Tibial artery (tissue), 4 donors: Measurements from ENCODE around the gene INAFM1.

Experiments used
- DNase-seq, 2 donors: peaks; one replicate each; pipeline ENCODE4 v3.0.0-alpha.2; 2019
- H3K27ac ChIP-seq, 2 donors: fragments of 200-600 bp; sonication (generic) in 1 of 2; 1 replicate in 1 of 2; 2 replicates in 1 of 2; pipeline ENCODE4 v1.5.1; 2018 to 2019; ENCODE audit warnings: mild to moderate bottlenecking in 1 of 2
- H3K27me3 ChIP-seq, 2 donors: fragments of 200-600 bp; sonication (generic) in 1 of 2; one replicate each; pipeline versions ENCODE4 v1.5.1 to v1.6.0; 2016 to 2019
- H3K36me3 ChIP-seq, 3 donors: fragments of 200-600 bp; sonication (generic) in 2 of 3; one replicate each; pipeline ENCODE4 v1.5.1; 2016 to 2019; ENCODE audit warnings: mild to moderate bottlenecking in 2 of 3
- H3K4me1 ChIP-seq, 4 donors: fragments of 200-600 bp; sonication (generic) in 2 of 4; 1 replicate in 3 of 4; 2 replicates in 1 of 4; pipeline ENCODE4 v1.5.1; 2016 to 2019
- H3K4me3 ChIP-seq, 2 donors: fragments of 200-600 bp; sonication (generic) in 1 of 2; 1 replicate in 1 of 2; 2 replicates in 1 of 2; pipeline ENCODE4 v1.5.1; 2018 to 2019; ENCODE audit warnings: mild to moderate bottlenecking in 2 of 2
- H3K9me3 ChIP-seq, 3 donors: fragments of 200-600 bp; sonication (generic) in 1 of 3; one replicate each; pipeline ENCODE4 v1.5.1; 2016 to 2019
- intact Hi-C: fragments of 100-400 bp; cut with DNase I; formaldehyde crosslinking; loops from one replicate; pipeline ENCODE4 v1.15.0; 2023; ENCODE audit warnings: low total_unique reads
- TF ChIP-seq, protein P1 (sequence below), 2 experiments: fragments of 200-600 bp in 1 of 2; fragments of 450-650 bp in 1 of 2; IDR thresholded peaks; one replicate each; pipeline ENCODE4 v1.5.1; 2017 to 2019; ENCODE audit warnings: antibody characterized with exemption in 2 of 2, mild to moderate bottlenecking in 1 of 2, moderate library complexity in 1 of 2

The INAFM1 gene

DNA sequence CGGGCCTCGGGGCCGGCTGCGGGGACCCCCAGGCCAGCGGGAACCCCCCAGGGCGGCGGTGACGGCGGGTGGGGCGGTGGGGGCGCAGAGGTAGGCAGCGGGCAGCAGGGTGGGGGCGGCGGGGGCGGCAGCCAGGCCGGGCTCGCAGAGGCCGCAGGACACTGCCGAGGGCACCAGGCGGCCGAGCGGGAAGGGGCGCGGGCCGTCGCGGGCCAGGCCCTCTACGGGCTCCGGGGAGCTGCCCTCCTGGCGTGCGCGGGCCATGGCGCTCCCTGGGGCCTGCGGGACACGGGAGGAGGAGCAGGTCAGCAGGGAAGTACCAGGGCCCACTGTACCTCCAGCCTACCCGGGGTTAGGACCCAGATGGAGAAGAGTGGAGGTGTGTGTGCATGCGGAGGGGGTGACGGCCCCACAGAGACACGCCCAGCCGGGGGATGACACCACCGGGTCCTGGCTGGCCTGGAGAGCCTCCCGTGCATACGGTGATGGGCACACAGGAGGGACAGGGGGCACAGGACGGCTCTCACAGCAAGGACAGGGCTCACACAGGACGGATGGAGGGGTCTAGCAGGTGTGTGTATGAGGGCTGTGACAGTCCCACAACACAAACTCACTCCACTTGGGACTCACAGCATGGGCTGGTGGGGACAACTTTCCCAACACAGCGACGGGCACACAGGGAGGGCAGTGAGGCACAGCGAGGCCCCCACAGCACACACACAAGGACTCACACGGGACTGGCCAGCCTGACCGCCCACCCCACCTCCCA, 46.3 kb upstream of the INAFM1 start:
- intact Hi-C loops: no loop called here
- H3K9me3 ChIP-seq: no peaks in the 10 kb centered on the region
- DNase-seq: peak; percentile 46 to 76
- peak overlapping the region; percentile 82 to 91 for H3K4me3 ChIP-seq
- TF ChIP-seq, protein P1, sequence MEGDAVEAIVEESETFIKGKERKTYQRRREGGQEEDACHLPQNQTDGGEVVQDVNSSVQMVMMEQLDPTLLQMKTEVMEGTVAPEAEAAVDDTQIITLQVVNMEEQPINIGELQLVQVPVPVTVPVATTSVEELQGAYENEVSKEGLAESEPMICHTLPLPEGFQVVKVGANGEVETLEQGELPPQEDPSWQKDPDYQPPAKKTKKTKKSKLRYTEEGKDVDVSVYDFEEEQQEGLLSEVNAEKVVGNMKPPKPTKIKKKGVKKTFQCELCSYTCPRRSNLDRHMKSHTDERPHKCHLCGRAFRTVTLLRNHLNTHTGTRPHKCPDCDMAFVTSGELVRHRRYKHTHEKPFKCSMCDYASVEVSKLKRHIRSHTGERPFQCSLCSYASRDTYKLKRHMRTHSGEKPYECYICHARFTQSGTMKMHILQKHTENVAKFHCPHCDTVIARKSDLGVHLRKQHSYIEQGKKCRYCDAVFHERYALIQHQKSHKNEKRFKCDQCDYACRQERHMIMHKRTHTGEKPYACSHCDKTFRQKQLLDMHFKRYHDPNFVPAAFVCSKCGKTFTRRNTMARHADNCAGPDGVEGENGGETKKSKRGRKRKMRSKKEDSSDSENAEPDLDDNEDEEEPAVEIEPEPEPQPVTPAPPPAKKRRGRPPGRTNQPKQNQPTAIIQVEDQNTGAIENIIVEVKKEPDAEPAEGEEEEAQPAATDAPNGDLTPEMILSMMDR (IDR thresholded peaks at IDR 0.05): no peak
- peaks cover 0 to 52% (median 42%) of the 10 kb centered on the region in 4 donors for H3K4me1 ChIP-seq
- H3K27me3 ChIP-seq: no peaks in the 10 kb centered on the region
- peak overlapping the region; percentile 93 to 99 for H3K27ac ChIP-seq
- H3K36me3 ChIP-seq: peaks cover 0 to 9% (median 7%) of the 10 kb centered on the region in 3 donors

GRCh38 chr19:47228937-47229675, 45.6 kb upstream of the INAFM1 start:
- H3K27me3 ChIP-seq: no peaks in the 10 kb centered on the region
- H3K4me1 ChIP-seq: peaks cover 0 to 52% (median 42%) of the 10 kb centered on the region in 4 donors
- TF ChIP-seq, protein P1 (IDR thresholded peaks at IDR 0.05): no peak
- no peaks in the 10 kb centered on the region for H3K9me3 ChIP-seq
- peaks cover 0 to 2% (median under 1%) of the 10 kb centered on the region in 3 donors for H3K36me3 ChIP-seq
- intact Hi-C loops: no loop called here
- peak; percentile 45 to 74 for DNase-seq
- peak overlapping the region; percentile 93 to 99 for H3K27ac ChIP-seq
- peak overlapping the region; percentile 82 to 91 for H3K4me3 ChIP-seq

DNA sequence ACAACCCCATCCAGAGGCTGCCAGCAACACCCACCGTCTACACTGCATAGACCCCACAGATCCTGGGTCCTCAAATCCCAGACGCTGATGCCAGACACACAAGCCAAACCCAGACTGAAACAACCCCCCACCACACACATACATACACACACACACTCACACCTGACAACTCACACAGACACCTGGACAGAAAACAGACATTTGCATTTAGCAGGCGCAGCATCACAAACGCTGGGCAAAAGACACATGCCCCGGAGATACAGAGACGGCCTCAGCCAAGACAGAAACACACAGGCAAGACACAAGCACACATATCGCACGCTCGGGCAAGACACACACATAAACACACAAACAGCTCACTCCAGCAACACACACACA, 45.0 kb upstream of the INAFM1 start:
- TF ChIP-seq, protein P1 (IDR thresholded peaks at IDR 0.05): no peak
- intact Hi-C loops: no loop called here
- no peaks in the 10 kb centered on the region for H3K9me3 ChIP-seq
- H3K27me3 ChIP-seq: no peaks in the 10 kb centered on the region
- H3K4me1 ChIP-seq: peaks cover 0 to 52% (median 42%) of the 10 kb centered on the region in 4 donors
- DNase-seq: no peak
- H3K36me3 ChIP-seq: no peaks in the 10 kb centered on the region
- H3K4me3 ChIP-seq: peak overlapping the region; percentile 82 to 91
- peak overlapping the region; percentile 93 to 99 for H3K27ac ChIP-seq

DNA sequence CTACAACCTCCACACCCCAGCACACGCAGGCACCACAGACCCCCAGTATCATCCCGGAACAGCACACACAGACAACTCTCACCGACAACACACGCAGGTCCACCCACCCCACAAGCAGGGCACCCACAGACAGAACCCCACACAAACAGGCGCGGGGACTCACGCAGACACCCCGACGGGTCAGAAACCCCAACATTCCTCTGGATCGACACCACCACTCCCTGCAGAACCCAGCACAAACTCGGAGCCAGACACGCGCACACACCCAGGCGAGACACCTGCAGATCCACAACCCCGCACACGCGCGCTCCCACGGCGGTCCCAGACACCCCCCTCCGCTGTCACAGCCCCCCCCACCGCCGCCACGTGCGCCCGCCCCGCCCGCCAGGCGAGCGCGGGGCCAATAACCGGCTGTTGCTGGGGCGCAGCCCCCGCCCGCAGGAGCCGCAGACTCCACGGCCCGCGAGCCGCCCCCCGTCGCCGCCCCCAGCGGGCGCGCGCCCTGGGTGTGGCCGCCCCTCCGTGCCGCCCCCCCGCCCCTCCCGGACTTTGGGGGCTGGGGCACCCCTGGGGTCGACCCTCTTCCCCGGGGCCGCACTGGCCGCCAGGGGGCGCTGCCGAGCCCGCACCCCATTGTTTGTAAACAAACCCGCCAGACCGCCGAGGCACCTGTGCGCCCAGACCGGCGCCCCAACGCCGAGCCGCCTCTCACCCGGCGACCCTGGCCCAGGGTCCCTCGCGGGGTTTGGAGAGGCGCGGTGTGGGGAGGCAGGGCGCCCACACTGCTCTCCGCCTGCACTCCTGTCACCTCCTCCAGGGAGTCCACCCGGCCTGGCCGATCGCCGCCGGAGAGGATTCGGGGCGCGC, 44.4 kb upstream of the INAFM1 start:
- intact Hi-C loops: no loop called here
- no peaks in the 10 kb centered on the region for H3K36me3 ChIP-seq
- peaks cover 0 to 52% (median 41%) of the 10 kb centered on the region in 4 donors for H3K4me1 ChIP-seq
- H3K4me3 ChIP-seq: peak overlapping the region; percentile 82 to 91
- peak overlapping the region; percentile 93 to 99 for H3K27ac ChIP-seq
- TF ChIP-seq, protein P1 (IDR thresholded peaks at IDR 0.05): peak; percentile 85 to 87
- DNase-seq: peak; percentile 58 to 87
- H3K9me3 ChIP-seq: no peaks in the 10 kb centered on the region
- no peaks in the 10 kb centered on the region for H3K27me3 ChIP-seq

- Histone ChIP-seq H3K9me3 (no peaks in the 10 kb centered on the region), H3K4me3 (peak within 1 kb of the TSS; percentile 82 to 91), H3K36me3 (no peaks in the 10 kb centered on the region), H3K27ac (peak within 1 kb of the TSS; percentile 93 to 99), H3K4me1 (peaks cover 0 to 52% (median 36%) of the 10 kb centered on the region in 4 donors), H3K27me3 (no peaks in the 10 kb centered on the region)
- intact Hi-C loops: no loop called here
- TF ChIP-seq, protein P1 (IDR thresholded peaks at IDR 0.05): no peak
- DNase-seq: no peak
Measured at GRCh38 chr19:47230921-47231214, 43.8 kb upstream of the INAFM1 start, which contains the start of gene BBC3. BBC3 (minus strand) TSS chr19:47231199; CDS start chr19:47228431, 2,768 bp downstream.
